SK-N-SH (cell line): ENCODE measurements around the gene SRSF10. TPM values are rescaled to one million over a fixed set of nuclear protein-coding genes. Genes with fewer than 3 reads are reported as not detected.

Experiments
- CTCF ChIA-PET: fragments of 300-600, 350-600 bp; formaldehyde crosslinking; extraction: SDS; loops from one replicate; lab custom pipeline; 2021; lab: Yijun Ruan, JAX
- POLR2A ChIA-PET: fragments of 350-600 bp; sonication (Branson Sonifier 250); formaldehyde crosslinking; extraction: SDS; loops from one replicate; lab custom pipeline; 2020; ENCODE audit warnings: antibody characterized with exemption, inconsistent platforms; lab: Yijun Ruan, JAX
- DNase-seq: peaks from one replicate; pipeline ENCODE4 v3.0.0; 2012
- H2AFZ ChIP-seq: fragments of 200-600 bp; sonication (generic); 2 replicates; pipeline ENCODE4 v1.8.1; 2016; ENCODE audit warnings: antibody characterized with exemption, mild to moderate bottlenecking, low read depth
- H3F3A ChIP-seq: fragments of 200-600 bp; sonication (generic); replicated peaks from 2 replicates; pipeline ENCODE3; 2016; ENCODE audit warnings: antibody characterized with exemption, mild to moderate bottlenecking; ENCODE audit not compliant: insufficient read depth
- H3K27ac ChIP-seq, 2 experiments: fragments of 200-500 bp in 1 of 2; fragments of 200-600 bp in 1 of 2; sonication (Bioruptor generic) in 1 of 2; sonication (generic), shearing (Covaris generic) in 1 of 2; 2 replicates each; pipeline versions ENCODE4 v1.5.1 to v1.6.1; 2014 to 2016; ENCODE audit warnings: low read depth in 2 of 2, inconsistent platforms in 1 of 2, low read length in 1 of 2, mild to moderate bottlenecking in 1 of 2, mixed read lengths in 1 of 2
- H3K27me3 ChIP-seq: fragments of 200-600 bp; sonication (generic), shearing (Covaris generic); 2 replicates; pipeline ENCODE4 v1.6.1; 2016; ENCODE audit warnings: mixed run types; ENCODE audit not compliant: insufficient read depth
- H3K36me3 ChIP-seq, 2 experiments: fragments of 200-500 bp in 1 of 2; fragments of 200-600 bp in 1 of 2; sonication (Bioruptor generic) in 1 of 2; sonication (generic) in 1 of 2; replicated peaks in 1 of 2; 2 replicates each; pipeline versions ENCODE3 to v1.5.1; 2014 to 2016; ENCODE audit warnings: low read length in 1 of 2, mild to moderate bottlenecking in 1 of 2; ENCODE audit not compliant: insufficient read depth in 2 of 2, control insufficient read depth in 1 of 2
- H3K4me1 ChIP-seq, 2 experiments: fragments of 200-500 bp in 1 of 2; fragments of 200-600 bp in 1 of 2; sonication (Bioruptor generic) in 1 of 2; sonication (generic), shearing (Covaris generic) in 1 of 2; 2 replicates each; pipeline versions ENCODE4 v1.5.1 to v1.6.1; 2014 to 2016; ENCODE audit warnings: low read depth in 1 of 2, low read length in 1 of 2, mixed run types in 1 of 2; ENCODE audit not compliant: insufficient read depth in 2 of 2, control insufficient read depth in 1 of 2
- H3K4me2 ChIP-seq: fragments of 200-600 bp; sonication (generic), shearing (Covaris generic); 2 replicates; pipeline ENCODE4 v1.6.1; 2017; ENCODE audit warnings: mixed run types
- H3K4me3 ChIP-seq, 2 experiments: fragments of 200-500 bp in 1 of 2; fragments of 200-600 bp in 1 of 2; sonication (Bioruptor generic) in 1 of 2; sonication (generic), shearing (Covaris generic) in 1 of 2; 2 replicates each; pipeline versions ENCODE4 v1.5.1 to v1.8.1; 2014 to 2016; ENCODE audit warnings: low read depth in 2 of 2, inconsistent platforms in 1 of 2, low read length in 1 of 2, mild to moderate bottlenecking in 1 of 2, mixed read lengths in 1 of 2, moderate library complexity in 1 of 2
- H3K79me2 ChIP-seq: fragments of 200-600 bp; sonication (generic); 2 replicates; pipeline ENCODE4 v1.8.1; 2017; ENCODE audit warnings: mild to moderate bottlenecking; ENCODE audit not compliant: insufficient read depth
- H3K9ac ChIP-seq: fragments of 200-600 bp; sonication (generic); 2 replicates; pipeline ENCODE4 v1.6.1; 2017; ENCODE audit warnings: mixed run types
- H3K9me2 ChIP-seq: fragments of 200-600 bp; sonication (generic); 2 replicates; pipeline ENCODE4 v1.6.1; 2017; ENCODE audit warnings: mixed run types
- H3K9me3 ChIP-seq: fragments of 200-600 bp; sonication (generic); 2 replicates; pipeline ENCODE4 v1.6.1; 2017; ENCODE audit warnings: mixed run types, mild to moderate bottlenecking, moderate library complexity
- H4K20me1 ChIP-seq: fragments of 200-600 bp; sonication (generic); 2 replicates; pipeline ENCODE4 v1.6.1; 2017; ENCODE audit warnings: mild to moderate bottlenecking, mixed run types; ENCODE audit not compliant: insufficient read depth
- CHD2 ChIP-seq: fragments of 150-350 bp; IDR thresholded peaks from 2 replicates; pipeline ENCODE4 v1.6.1; 2018; ENCODE audit warnings: low read length; ENCODE audit not compliant: partially characterized antibody
- ELF1 ChIP-seq: IDR thresholded peaks from 2 replicates; pipeline ENCODE4 v1.4.0; 2012
- FOXJ3 ChIP-seq: sonication (generic); formaldehyde crosslinking; IDR thresholded peaks from 2 replicates; pipeline ENCODE4 v1.5.1; 2020; ENCODE audit warnings: mild to moderate bottlenecking, missing genetic modification reagents
- GABPA ChIP-seq: IDR thresholded peaks from 2 replicates; pipeline ENCODE4 v1.4.0; 2012; ENCODE audit warnings: low read depth, mild to moderate bottlenecking
- MEF2A ChIP-seq: IDR thresholded peaks from 2 replicates; pipeline ENCODE4 v1.4.0; 2012; ENCODE audit warnings: low read depth, borderline replicate concordance
- MXI1 ChIP-seq: IDR thresholded peaks from 2 replicates; pipeline ENCODE4 v1.6.1; 2012; ENCODE audit warnings: mild to moderate bottlenecking, low read depth, low read length, improper control_type of control experiment
- NRF1 ChIP-seq: IDR thresholded peaks from 2 replicates; pipeline ENCODE4 v1.6.1; 2012; ENCODE audit warnings: low read depth, mild to moderate bottlenecking, low read length
- PBX3 ChIP-seq: IDR thresholded peaks from 2 replicates; pipeline ENCODE4; 2012
- REST ChIP-seq: IDR thresholded peaks from 2 replicates; pipeline ENCODE4 v1.6.1; 2012; ENCODE audit warnings: mild to moderate bottlenecking, low read depth, low read length, moderate library complexity
- RXRA ChIP-seq: IDR thresholded peaks from 2 replicates; pipeline ENCODE4 v1.4.0; 2012; ENCODE audit warnings: low read depth, mild to moderate bottlenecking, borderline replicate concordance
- SIN3A ChIP-seq: IDR thresholded peaks from 2 replicates; pipeline ENCODE4 v1.6.1; 2012; ENCODE audit warnings: low read depth, mild to moderate bottlenecking, low read length, moderate library complexity, borderline replicate concordance
- SMC3 ChIP-seq: IDR thresholded peaks from 2 replicates; pipeline ENCODE4 v1.6.1; 2012; ENCODE audit warnings: low read depth, low read length, improper control_type of control experiment
- USF1 ChIP-seq: IDR thresholded peaks from 2 replicates; pipeline ENCODE4 v1.4.0; 2012; ENCODE audit warnings: low read depth, borderline replicate concordance
- whole genome bisulfite sequencing: methylation state at CpG from one replicate; pipeline ENCODE4 v1.1.6; 2017; ENCODE audit warnings: low lambda C conversion rate; 5-methylcytosine and 5-hydroxymethylcytosine counted together
- polyA plus RNA-seq, 3 experiments: library from polyadenylated mRNA; depleted of rRNA; stranded (reverse); fragments of >200 nt; gene quantifications; 2 replicates each; pipeline ENCODE4 v1.2.3, GENCODE V29; 2012

The SRSF10 gene
- polyA plus RNA-seq, 1 of the 3 experiments (the other 2 are of a cell fraction) = 79.8 TPM

- no peaks in the 10 kb centered on the region for H3K79me2 ChIP-seq
- no peaks in the 10 kb centered on the region for H4K20me1 ChIP-seq
- H2AFZ ChIP-seq = no peak overlapping the region
- H3K9me2 ChIP-seq = no peaks in the 10 kb centered on the region
- no peaks in the 10 kb centered on the region for H3F3A ChIP-seq
- WGBS = 86% methylated on average over 6 of the region's 6 CpGs
- H3K27me3 ChIP-seq = no peaks in the 10 kb centered on the region
- H3K36me3 ChIP-seq = no peaks in the 10 kb centered on the region
- no peak overlapping the region for H3K4me3 ChIP-seq
- peak; percentile 88 for TF ChIP-seq REST
- no peak for TF ChIP-seq RXRA
- POLR2A ChIA-PET = no interaction called here
- no peaks in the 10 kb centered on the region for H3K9me3 ChIP-seq
- no peak overlapping the region for H3K9ac ChIP-seq
- no peak for DNase-seq
- no peaks in the 10 kb centered on the region for H3K4me1 ChIP-seq
- no peak overlapping the region for H3K4me2 ChIP-seq
- no peak overlapping the region for H3K27ac ChIP-seq
- CTCF ChIA-PET = interaction anchor here (1.3 kb wide), 1 partner anchor 12 kb away, joined by 4 read pairs; no protein-coding TSS in a partner anchor
These were observed 43.5 kb downstream of the SRSF10 start for GRCh38 chr1:23936481-23937176.

- Histone ChIP-seq H2AFZ (peak overlapping the region; percentile 81; the same call in 1 of the 2 replicates), H4K20me1 (no peaks in the 10 kb centered on the region), H3K27me3 (no peaks in the 10 kb centered on the region), H3K36me3 (no peaks in the 10 kb centered on the region), H3K4me1 (peaks cover 0 to 8% of the 10 kb centered on the region in 2 experiments; a peak in 1 of 4 replicates), H3K9me3 (no peaks in the 10 kb centered on the region), H3K27ac (no peak overlapping the region; a peak in 1 of 4 replicates), H3F3A (no peaks in the 10 kb centered on the region), H3K9ac (no peak overlapping the region), H3K79me2 (no peaks in the 10 kb centered on the region), H3K4me2 (no peak overlapping the region), H3K9me2 (no peaks in the 10 kb centered on the region)
- ChIA-PET POLR2A (interaction anchor here (1.1 kb wide), 1 partner anchor 32 kb away, joined by 3 read pairs; no protein-coding TSS in a partner anchor), CTCF (interaction anchor here (0.8 to 0.9 kb wide), 2 partner anchors 15 to 122 kb away, joined by 3 to 4 read pairs; no protein-coding TSS in a partner anchor)
- no peak for DNase-seq
- 100% methylated on average over 1 of the region's 1 CpG for WGBS
- TF ChIP-seq FOXJ3 (no peak), CHD2 (no peak), USF1 (no peak), ELF1 (no peak), GABPA (no peak), SMC3 (no peak), MXI1 (no peak), PBX3 (no peak), NRF1 (no peak), SIN3A (no peak), MEF2A (no peak)
- TF ChIP-seq, all 33 proteins: peak for 0
- H3K4me3 ChIP-seq = no peak overlapping the region
These were observed 48.6 kb downstream of the SRSF10 start for GRCh38 chr1:23931491-23931880.
